ENCODE measurements around the gene ASB7. TPM values are rescaled to one million over a fixed set of nuclear protein-coding genes. Genes with fewer than 3 reads are reported as not detected.

ASB7 gene
- total and polyA plus RNA-seq, 2 donors (not counting 1 experiment from before 2014, with no cell fraction given) = 12.1 to 19.8 TPM

DNA sequence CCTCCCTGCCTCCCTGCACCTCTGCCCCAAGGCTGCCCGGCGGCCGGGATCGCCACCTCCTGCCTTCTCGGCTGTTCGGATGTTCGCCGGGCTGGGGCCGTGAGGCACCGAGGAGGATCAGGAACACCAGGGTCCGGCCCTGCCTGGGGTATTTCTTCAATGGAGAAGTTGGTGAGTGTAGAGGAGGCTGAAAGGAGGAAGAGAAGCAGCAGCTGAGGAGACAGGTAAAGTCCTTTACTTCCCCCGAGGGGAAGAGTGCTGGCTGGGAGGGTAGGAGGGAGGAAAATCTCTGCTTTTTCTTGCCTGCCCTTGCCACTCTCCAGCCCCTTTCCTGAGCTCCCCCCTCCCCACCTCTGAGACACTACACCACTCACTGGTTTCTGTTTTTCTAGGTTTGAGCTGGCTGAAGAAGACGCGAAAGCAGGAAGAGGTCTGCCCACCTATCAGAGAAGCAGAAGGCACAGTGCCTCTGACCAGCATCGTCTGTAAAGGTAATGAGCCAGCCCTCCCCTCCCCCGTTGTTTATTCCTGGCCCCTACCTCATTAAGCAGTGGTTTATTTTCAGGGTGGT, 519 bp downstream of the ASB7 start:
- Histone ChIP-seq H3K4me2 (ENCODE audit: extremely low read depth, insufficient read depth, low read length) (peak overlapping the region; percentile 73), H3K27ac (ENCODE audit: insufficient read depth, low read length) (peak overlapping the region; percentile 79), H2AFZ (ENCODE audit: low read length) (peak overlapping the region; percentile 68), H3K27me3 (ENCODE audit: control insufficient read depth, insufficient read depth, low read length) (no peaks in the 10 kb centered on the region), H3K9me3 (ENCODE audit: control insufficient read depth, insufficient read depth, low read depth, low read length) (no peaks in the 10 kb centered on the region), H4K20me1 (ENCODE audit: control insufficient read depth, extremely low read depth, insufficient read depth, low read length) (no peaks in the 10 kb centered on the region), H3K4me3 (replicated peaks in 1 of 4; ENCODE audit: control extremely low read depth in 1 of 4, insufficient read depth in 1 of 4, low read depth in 3 of 4, low read length in 4 of 4) (peak overlapping the region; percentile 91 to 95 (median 92)), H3K79me2 (ENCODE audit: control insufficient read depth, insufficient read depth, low read length) (peaks cover 49% of the 10 kb centered on the region), H3K9ac (ENCODE audit: insufficient read depth, low read length) (peak overlapping the region; percentile 84), H3K4me1 (ENCODE audit: control insufficient read depth, extremely low read depth, insufficient read depth, low read length) (peaks cover 3% of the 10 kb centered on the region), H3K36me3 (ENCODE audit: control insufficient read depth, insufficient read depth, low read length) (no peaks in the 10 kb centered on the region)
- peak in 1 of 2 donors; percentile 42 for DNase-seq (ENCODE audit: low read depth in 2 of 2)
- TF ChIP-seq CTCF (conservative IDR thresholded peaks at IDR 0.05 in 1 of 2, IDR thresholded peaks at IDR 0.05 in 1 of 2; ENCODE audit: low read depth in 1 of 2, low read length in 2 of 2) (no peak), EZH2 (IDR thresholded peaks at IDR 0.05; ENCODE audit: low read length, missing control alignments) (no peak)

DNA sequence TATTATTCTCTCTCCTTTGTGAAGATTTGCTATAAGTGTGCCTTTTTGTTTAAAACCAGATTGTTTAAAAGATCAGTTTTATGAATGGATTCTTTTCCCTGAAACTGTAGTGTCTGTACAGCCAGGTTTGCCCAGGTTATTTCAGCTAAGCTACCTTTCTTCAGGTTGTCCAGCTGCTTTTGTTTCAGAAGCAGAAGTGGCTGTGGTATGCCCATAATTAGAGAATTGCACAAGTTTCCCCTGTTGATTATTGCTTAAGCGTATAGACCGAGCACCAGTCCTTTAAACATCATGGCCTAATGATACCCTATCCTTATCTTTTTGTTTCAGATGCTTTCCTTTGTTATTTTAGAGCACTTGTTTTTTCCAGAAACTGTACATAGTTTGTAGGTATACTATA, 10.2 kb downstream of the ASB7 start:
- H3K9ac ChIP-seq (ENCODE audit: insufficient read depth, low read length) = no peak overlapping the region
- no peaks in the 10 kb centered on the region for H3K4me1 ChIP-seq (ENCODE audit: control insufficient read depth, extremely low read depth, insufficient read depth, low read length)
- H4K20me1 ChIP-seq (ENCODE audit: control insufficient read depth, extremely low read depth, insufficient read depth, low read length) = no peaks in the 10 kb centered on the region
- DNase-seq (ENCODE audit: low read depth in 2 of 2) = no peak
- peaks cover 6% of the 10 kb centered on the region for H3K36me3 ChIP-seq (ENCODE audit: control insufficient read depth, insufficient read depth, low read length)
- TF ChIP-seq CTCF (conservative IDR thresholded peaks at IDR 0.05 in 1 of 2, IDR thresholded peaks at IDR 0.05 in 1 of 2; ENCODE audit: low read depth in 1 of 2, low read length in 2 of 2) = no peak
- TF ChIP-seq EZH2 (IDR thresholded peaks at IDR 0.05; ENCODE audit: low read length, missing control alignments) = no peak
- no peak overlapping the region for H3K4me2 ChIP-seq (ENCODE audit: extremely low read depth, insufficient read depth, low read length)
- H3K9me3 ChIP-seq (ENCODE audit: control insufficient read depth, insufficient read depth, low read depth, low read length) = no peaks in the 10 kb centered on the region
- no peaks in the 10 kb centered on the region for H3K79me2 ChIP-seq (ENCODE audit: control insufficient read depth, insufficient read depth, low read length)
- no peak overlapping the region for H3K4me3 ChIP-seq (replicated peaks in 1 of 4; ENCODE audit: control extremely low read depth in 1 of 4, insufficient read depth in 1 of 4, low read depth in 3 of 4, low read length in 4 of 4)
- H3K27ac ChIP-seq (ENCODE audit: insufficient read depth, low read length) = no peak overlapping the region
- H2AFZ ChIP-seq (ENCODE audit: low read length) = no peak overlapping the region
- no peaks in the 10 kb centered on the region for H3K27me3 ChIP-seq (ENCODE audit: control insufficient read depth, insufficient read depth, low read length)

DNA sequence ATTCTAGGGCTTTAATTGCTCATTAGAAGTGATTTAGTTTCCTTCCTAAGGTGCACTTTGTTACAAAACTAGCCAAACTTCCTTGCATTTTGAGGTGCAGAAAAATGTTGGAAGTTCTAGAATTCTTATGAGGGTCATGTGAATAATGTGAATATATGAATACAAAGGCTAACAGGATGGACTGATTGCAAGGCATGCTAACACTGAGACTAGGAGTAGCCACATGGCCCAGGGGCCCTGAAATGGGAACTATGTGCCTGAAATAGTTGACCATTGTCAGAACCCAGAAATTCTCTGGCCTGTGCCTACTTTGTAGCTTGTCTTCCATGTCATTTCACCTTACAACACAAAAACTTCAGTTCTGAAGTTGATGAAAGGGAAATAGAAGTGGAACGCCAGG, 10.8 kb downstream of the ASB7 start:
- H3K27ac ChIP-seq (ENCODE audit: insufficient read depth, low read length) = no peak overlapping the region
- no peak for DNase-seq (ENCODE audit: low read depth in 2 of 2)

More for the DNA sequence above, 10.8 kb downstream of the ASB7 start:
- Histone ChIP-seq H3K4me1 (ENCODE audit: control insufficient read depth, extremely low read depth, insufficient read depth, low read length) (no peaks in the 10 kb centered on the region), H4K20me1 (ENCODE audit: control insufficient read depth, extremely low read depth, insufficient read depth, low read length) (no peaks in the 10 kb centered on the region), H3K4me3 (replicated peaks in 1 of 4; ENCODE audit: control extremely low read depth in 1 of 4, insufficient read depth in 1 of 4, low read depth in 3 of 4, low read length in 4 of 4) (no peak overlapping the region), H3K36me3 (ENCODE audit: control insufficient read depth, insufficient read depth, low read length) (peaks cover 6% of the 10 kb centered on the region), H3K79me2 (ENCODE audit: control insufficient read depth, insufficient read depth, low read length) (no peaks in the 10 kb centered on the region), H3K9me3 (ENCODE audit: control insufficient read depth, insufficient read depth, low read depth, low read length) (no peaks in the 10 kb centered on the region), H2AFZ (ENCODE audit: low read length) (no peak overlapping the region), H3K4me2 (ENCODE audit: extremely low read depth, insufficient read depth, low read length) (no peak overlapping the region), H3K9ac (ENCODE audit: insufficient read depth, low read length) (no peak overlapping the region), H3K27me3 (ENCODE audit: control insufficient read depth, insufficient read depth, low read length) (no peaks in the 10 kb centered on the region)
- TF ChIP-seq CTCF (conservative IDR thresholded peaks at IDR 0.05 in 1 of 2, IDR thresholded peaks at IDR 0.05 in 1 of 2; ENCODE audit: low read depth in 1 of 2, low read length in 2 of 2) = no peak
- TF ChIP-seq EZH2 (IDR thresholded peaks at IDR 0.05; ENCODE audit: low read length, missing control alignments) = no peak
